K562 (cell line): ENCODE results near the gene PRKAR2B. TPM values are rescaled to one million over a fixed set of nuclear protein-coding genes. Genes with fewer than 3 reads are reported as not detected.

Experiments
- AFF1 ChIP-seq, 2 experiments: fragments of 450-650 bp; IDR thresholded peaks; 2 replicates each; pipeline ENCODE4 v1.6.1; 2018; ENCODE audit warnings: mild to moderate bottlenecking in 2 of 2, low read depth in 1 of 2; ENCODE audit not compliant: partially characterized antibody in 2 of 2
- ARNT ChIP-seq, 2 experiments: fragments of 450-650 bp; IDR thresholded peaks; 2 replicates each; pipeline ENCODE4 v1.6.1; 2016; ENCODE audit warnings: mild to moderate bottlenecking in 1 of 2
- CREM ChIP-seq: IDR thresholded peaks from 2 replicates; pipeline ENCODE4 v1.6.1; 2014; ENCODE audit warnings: antibody characterized with exemption, low read depth
- CTBP1 ChIP-seq: fragments of 450-650 bp; IDR thresholded peaks from 2 replicates; pipeline ENCODE4 v1.6.1; 2016; ENCODE audit warnings: borderline replicate concordance
- DPF2 ChIP-seq: fragments of 450-650 bp; IDR thresholded peaks from 2 replicates; pipeline ENCODE4 v1.6.1; 2016
- ETV1 ChIP-seq: fragments of 450-650 bp; conservative IDR thresholded peaks from 2 replicates; pipeline ENCODE4 v1.6.1; 2016; ENCODE audit warnings: missing genetic modification characterization, control low read depth, low read depth, missing compliant biosample characterization
- FOSL1 ChIP-seq: fragments of 200-800 bp; sonication (Bioruptor generic); conservative IDR thresholded peaks from 2 replicates; pipeline ENCODE4 v1.6.1; 2016; ENCODE audit warnings: missing genetic modification characterization, missing compliant biosample characterization
- GATA2 ChIP-seq: sonication (generic); formaldehyde crosslinking; IDR thresholded peaks from 2 replicates; pipeline ENCODE4 v1.4.0; 2020; ENCODE audit warnings: mild to moderate bottlenecking, missing genetic modification reagents
- HDAC2 ChIP-seq: fragments of 450-650 bp; IDR thresholded peaks from 2 replicates; pipeline ENCODE4 v1.6.1; 2016; ENCODE audit warnings: mild to moderate bottlenecking
- HDAC3 ChIP-seq: fragments of 450-650 bp; IDR thresholded peaks from 2 replicates; pipeline ENCODE4 v1.6.1; 2018; ENCODE audit warnings: borderline replicate concordance, mild to moderate bottlenecking, moderate library complexity; ENCODE audit not compliant: partially characterized antibody
- HNRNPLL ChIP-seq: fragments of 200-400 bp; formaldehyde crosslinking; IDR thresholded peaks from 2 replicates; pipeline ENCODE4 v1.6.1; 2017; ENCODE audit warnings: low read length, low read depth, mild to moderate bottlenecking; ENCODE audit not compliant: poor library complexity, severe bottlenecking
- MAZ ChIP-seq, 2 experiments: fragments of 450-650 bp in 1 of 2; sonication (generic) in 1 of 2; formaldehyde crosslinking; IDR thresholded peaks in 1 of 2; conservative IDR thresholded peaks in 1 of 2; 2 replicates each; pipeline versions ENCODE4 v1.4.0 to v1.5.0; 2020; ENCODE audit warnings: mild to moderate bottlenecking in 1 of 2, missing genetic modification reagents in 1 of 2
- MBD2 ChIP-seq: sonication (generic); IDR thresholded peaks from 2 replicates; pipeline ENCODE4 v1.6.1; 2016; ENCODE audit warnings: low read depth, borderline replicate concordance
- MYC ChIP-seq, 2 experiments: fragments of 250-450 bp in 1 of 2; sonication (Bioruptor Pico) in 1 of 2; IDR thresholded peaks; 2 replicates each; pipeline versions ENCODE4 v1.5.1 to v1.6.1; 2012 to 2021; ENCODE audit warnings: low read depth in 2 of 2, borderline replicate concordance in 1 of 2, improper control_type of control experiment in 1 of 2, low read length in 1 of 2, mild to moderate bottlenecking in 1 of 2, moderate library complexity in 1 of 2
- NEUROD1 ChIP-seq: fragments of 150-350 bp; IDR thresholded peaks from 2 replicates; pipeline ENCODE4 v1.6.1; 2014; ENCODE audit warnings: borderline replicate concordance, low read length, low read depth; ENCODE audit not compliant: partially characterized antibody
- PHF20 ChIP-seq: fragments of 450-650 bp; IDR thresholded peaks from 2 replicates; pipeline ENCODE4 v1.6.1; 2018; ENCODE audit not compliant: partially characterized antibody
- PTBP1 ChIP-seq: fragments of 200-400 bp; formaldehyde crosslinking; IDR thresholded peaks from 2 replicates; pipeline ENCODE4 v1.6.1; 2017; ENCODE audit warnings: low read depth, low read length
- PTRF ChIP-seq: fragments of 450-650 bp; IDR thresholded peaks from 2 replicates; pipeline ENCODE4 v1.6.1; 2016; ENCODE audit warnings: mild to moderate bottlenecking, missing genetic modification characterization, missing compliant biosample characterization
- RAD51 ChIP-seq: fragments of 450-650 bp; IDR thresholded peaks from 2 replicates; pipeline ENCODE4 v1.7.1; 2016; ENCODE audit warnings: low read depth, mild to moderate bottlenecking, borderline replicate concordance
- SMARCA5 ChIP-seq: fragments of 450-650 bp; IDR thresholded peaks from 2 replicates; pipeline ENCODE4 v1.6.1; 2016
- TAF7 ChIP-seq: fragments of 450-650 bp; IDR thresholded peaks from 2 replicates; pipeline ENCODE4 v1.6.1; 2016; ENCODE audit warnings: missing genetic modification characterization, missing compliant biosample characterization
- ZNF12 ChIP-seq: sonication (generic); formaldehyde crosslinking; IDR thresholded peaks from 2 replicates; pipeline ENCODE4 v1.4.0; 2020; ENCODE audit warnings: mild to moderate bottlenecking, missing genetic modification reagents
- ZNF311 ChIP-seq: fragments of 250-450 bp; sonication (Bioruptor Pico); IDR thresholded peaks from 2 replicates; pipeline ENCODE4 v1.4.0; 2020; ENCODE audit warnings: mild to moderate bottlenecking, moderate library complexity
- ZNF76 ChIP-seq: fragments of 250-450 bp; sonication (Bioruptor Pico); IDR thresholded peaks from 2 replicates; pipeline ENCODE4 v1.4.0; 2020; ENCODE audit warnings: mild to moderate bottlenecking, moderate library complexity, borderline replicate concordance
- ZNF778 ChIP-seq: fragments of 450-650 bp; formaldehyde crosslinking; IDR thresholded peaks from 2 replicates; pipeline ENCODE4 v1.4.0; 2020; ENCODE audit warnings: mild to moderate bottlenecking, moderate library complexity
- ZNF780A ChIP-seq: fragments of 250-450 bp; sonication (Bioruptor Pico); IDR thresholded peaks from 2 replicates; pipeline ENCODE4 v1.5.0; 2021; ENCODE audit warnings: mild to moderate bottlenecking
- polyA plus RNA-seq, 8 experiments: library from polyadenylated mRNA; depleted of rRNA in 4 of 8; stranded (reverse) in 5 of 8; unstranded in 3 of 8; fragments of >200 nt; fragmentation: Nextera tagmentation in 2 of 8; fragmentation: Illumina TruSeq in 1 of 8; extraction: Ambion mirVana in 2 of 8; extraction: Trizol in 1 of 8; gene quantifications; 2 replicates each; pipeline versions ENCODE4 v1.2.1 to v1.2.3, GENCODE V29; 2011 to 2014; ENCODE audit warnings: inconsistent platforms in 1 of 8, missing spikeins in 1 of 8
- total RNA-seq, 7 experiments: library from RNA; depleted of rRNA in 6 of 7; stranded (reverse); fragments of >200 nt in 6 of 7; fragmentation: Illumina TruSeq in 2 of 7; extraction: Trizol in 2 of 7; gene quantifications; 2 replicates each; pipeline versions ENCODE4 v1.2.1 to v1.2.3, GENCODE V29; 2011 to 2021; ENCODE audit warnings: low replicate concordance in 1 of 7
- TF ChIP-seq, protein P1 (sequence below): IDR thresholded peaks from 3 replicates; pipeline ENCODE4 v1.6.1; 2011; ENCODE audit warnings: borderline replicate concordance, mild to moderate bottlenecking; ENCODE audit not compliant: insufficient read length, insufficient read depth

Gene PRKAR2B
- total and polyA plus RNA-seq, 9 of the 15 experiments (the other 6 are each of a cell fraction or from before 2014, with no cell fraction given) = 59.0 to 173 (median 129) TPM

- TF ChIP-seq AFF1 (IDR thresholded peaks at IDR 0.05; ENCODE audit: low read depth in 1 of 2, partially characterized antibody in 2 of 2) = peak in 1 of 2 experiments; percentile 64
- TF ChIP-seq CREM = peak; percentile 89
- TF ChIP-seq ZNF778 (CRISPR knock-in tag) = no peak
- no peak for TF ChIP-seq MBD2
- 0 out of 2 replicates have a peak, but pooled peaks have one; percentile 42 for TF ChIP-seq HDAC2
- no peak for TF ChIP-seq ARNT (IDR thresholded peaks at IDR 0.05)
- peak; percentile 78 for TF ChIP-seq ETV1 (tag)
- no peak for TF ChIP-seq MYC (IDR thresholded peaks at IDR 0.05; ENCODE audit: low read depth, low read length)
- no peak for TF ChIP-seq MYC (CRISPR knock-in tag; IDR thresholded peaks at IDR 0.05; ENCODE audit: borderline replicate concordance, low read depth)
- TF ChIP-seq ZNF780A (CRISPR knock-in tag) = no peak
- peak; percentile 49; the same call in 1 of the 2 replicates for TF ChIP-seq CTBP1
- no peak for TF ChIP-seq ZNF76
- TF ChIP-seq RAD51 = no peak
- TF ChIP-seq, protein P1, sequence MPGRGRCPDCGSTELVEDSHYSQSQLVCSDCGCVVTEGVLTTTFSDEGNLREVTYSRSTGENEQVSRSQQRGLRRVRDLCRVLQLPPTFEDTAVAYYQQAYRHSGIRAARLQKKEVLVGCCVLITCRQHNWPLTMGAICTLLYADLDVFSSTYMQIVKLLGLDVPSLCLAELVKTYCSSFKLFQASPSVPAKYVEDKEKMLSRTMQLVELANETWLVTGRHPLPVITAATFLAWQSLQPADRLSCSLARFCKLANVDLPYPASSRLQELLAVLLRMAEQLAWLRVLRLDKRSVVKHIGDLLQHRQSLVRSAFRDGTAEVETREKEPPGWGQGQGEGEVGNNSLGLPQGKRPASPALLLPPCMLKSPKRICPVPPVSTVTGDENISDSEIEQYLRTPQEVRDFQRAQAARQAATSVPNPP = no peak
- TF ChIP-seq TAF7 (tag) = no peak
- no peak for TF ChIP-seq PHF20
- TF ChIP-seq NEUROD1 = no peak
- TF ChIP-seq ZNF12 = no peak
- no peak for TF ChIP-seq HDAC3
- TF ChIP-seq MAZ (CRISPR knock-in tag; conservative IDR thresholded peaks at IDR 0.05 in 1 of 2, IDR thresholded peaks at IDR 0.05 in 1 of 2) = 0 out of 4 replicates have a peak, but pooled peaks of 1 of the 2 experiments have one; percentile 28
- TF ChIP-seq SMARCA5 = no peak
- peak; percentile 75 for TF ChIP-seq HNRNPLL
- no peak for TF ChIP-seq ZNF311 (CRISPR knock-in tag)
- no peak for TF ChIP-seq PTBP1
- TF ChIP-seq GATA2 (CRISPR knock-in tag) = no peak
- no peak for TF ChIP-seq PTRF (tag)
- TF ChIP-seq DPF2 = 0 out of 2 replicates have a peak, but pooled peaks have one; percentile 20
- no peak for TF ChIP-seq FOSL1 (tag)
Observed at GRCh38 chr7:107103369-107103768, 58.9 kb downstream of the PRKAR2B start (continued).
